Gastrocnemius medialis (tissue), 4 donors: ENCODE data around the gene PLPP3.

Source experiments
- CTCF ChIP-seq, 5 experiments: fragments of 450-650 bp in 3 of 5; fragments of 200-600 bp in 2 of 5; sonication (generic) in 2 of 5; IDR thresholded peaks in 4 of 5; conservative IDR thresholded peaks in 1 of 5; 1 replicate in 4 of 5; 2 replicates in 1 of 5; pipeline ENCODE4 v1.5.1; 2016 to 2019; ENCODE audit warnings: antibody characterized with exemption in 5 of 5, mild to moderate bottlenecking in 3 of 5, moderate library complexity in 3 of 5
- POLR2A ChIP-seq, 2 donors: fragments of 450-650 bp; IDR thresholded peaks; one replicate each; pipeline ENCODE4 v1.6.1; 2017; ENCODE audit warnings: antibody characterized with exemption in 2 of 2, mild to moderate bottlenecking in 2 of 2, moderate library complexity in 2 of 2

- TF ChIP-seq CTCF (IDR thresholded peaks at IDR 0.05 in 4 of 5, conservative IDR thresholded peaks at IDR 0.05 in 1 of 5) (no peak), POLR2A (IDR thresholded peaks at IDR 0.05) (no peak)
These were observed 13.2 kb downstream of the PLPP3 start for GRCh38 chr1:56566061-56566744.
